NCI-H82 treated with DMSO at 0.1 percent for 48 hours (cell line): ENCODE data around the gene TSPAN9.

ENCODE experiments used
- DNase-seq: peaks from one replicate; lab custom pipeline; 2025; ENCODE audit not compliant: unreplicated experiment; lab: John Stamatoyannopoulos, UW

The TSPAN9 gene

GRCh38 chr12:3265406-3265805, 188.2 kb downstream of the TSPAN9 start:
- no peak for DNase-seq

- no peak for DNase-seq
These were observed 189.5 kb downstream of the TSPAN9 start for GRCh38 chr12:3266638-3267037.

- no peak for DNase-seq
These were observed 190.5 kb downstream of the TSPAN9 start for GRCh38 chr12:3267690-3268089.

- no peak for DNase-seq
These were observed 192.4 kb downstream of the TSPAN9 start for GRCh38 chr12:3269594-3269993.

GRCh38 chr12:3271146-3271545, 194.0 kb downstream of the TSPAN9 start:
- no peak for DNase-seq

- no peak for DNase-seq
These were observed 194.5 kb downstream of the TSPAN9 start for GRCh38 chr12:3271639-3272038.

GRCh38 chr12:3272958-3273357, 195.8 kb downstream of the TSPAN9 start:
- no peak for DNase-seq

GRCh38 chr12:3273409-3273853, 196.3 kb downstream of the TSPAN9 start:
- no peak for DNase-seq

GRCh38 chr12:3274664-3275063, 197.5 kb downstream of the TSPAN9 start:
- no peak for DNase-seq

- no peak for DNase-seq
These were observed 198.2 kb downstream of the TSPAN9 start for GRCh38 chr12:3275171-3276041.

GRCh38 chr12:3276226-3276625, 199.0 kb downstream of the TSPAN9 start:
- no peak for DNase-seq

- no peak for DNase-seq
These were observed 200.2 kb downstream of the TSPAN9 start for GRCh38 chr12:3277306-3277943.

- DNase-seq = no peak
These were observed 201.7 kb downstream of the TSPAN9 start for GRCh38 chr12:3278681-3279414.

GRCh38 chr12:3279415-3279780, 202.2 kb downstream of the TSPAN9 start:
- DNase-seq = no peak

GRCh38 chr12:3279832-3280231, 202.7 kb downstream of the TSPAN9 start:
- no peak for DNase-seq

GRCh38 chr12:3280967-3281366, 203.8 kb downstream of the TSPAN9 start:
- no peak for DNase-seq

- DNase-seq = no peak
These were observed 204.6 kb downstream of the TSPAN9 start for GRCh38 chr12:3281588-3282383.

- DNase-seq = no peak
These were observed 205.1 kb downstream of the TSPAN9 start for GRCh38 chr12:3282384-3282670.

- DNase-seq = no peak
These were observed 206.0 kb downstream of the TSPAN9 start for GRCh38 chr12:3283137-3283680.

GRCh38 chr12:3284405-3284804, 207.2 kb downstream of the TSPAN9 start:
- DNase-seq = no peak

- no peak for DNase-seq
These were observed 208.4 kb downstream of the TSPAN9 start for GRCh38 chr12:3285570-3285969.
